GM18507 (cell line): Measurements from ENCODE around the gene RERE.
A peak's percentile ranks its signal among the peaks of the same experiment; 100 is the strongest.
"Not testable (repeated sequence)": the region's sequence is repeated elsewhere in the genome, so short reads cannot be mapped to it uniquely, and the experiment has no call there.

Experiments used
- DNase-seq: peaks from one replicate; pipeline ENCODE4 v3.0.0; 2011; ENCODE audit warnings: low read depth; ENCODE audit not compliant: insufficient read length; ENCODE audit errors: extremely low spot score
- FAIRE-seq: peaks from 2 replicates; lab custom pipeline; 2011; peaks lifted over from hg19 to GRCh38; lab: Jason Lieb, UNC

Gene RERE

DNA sequence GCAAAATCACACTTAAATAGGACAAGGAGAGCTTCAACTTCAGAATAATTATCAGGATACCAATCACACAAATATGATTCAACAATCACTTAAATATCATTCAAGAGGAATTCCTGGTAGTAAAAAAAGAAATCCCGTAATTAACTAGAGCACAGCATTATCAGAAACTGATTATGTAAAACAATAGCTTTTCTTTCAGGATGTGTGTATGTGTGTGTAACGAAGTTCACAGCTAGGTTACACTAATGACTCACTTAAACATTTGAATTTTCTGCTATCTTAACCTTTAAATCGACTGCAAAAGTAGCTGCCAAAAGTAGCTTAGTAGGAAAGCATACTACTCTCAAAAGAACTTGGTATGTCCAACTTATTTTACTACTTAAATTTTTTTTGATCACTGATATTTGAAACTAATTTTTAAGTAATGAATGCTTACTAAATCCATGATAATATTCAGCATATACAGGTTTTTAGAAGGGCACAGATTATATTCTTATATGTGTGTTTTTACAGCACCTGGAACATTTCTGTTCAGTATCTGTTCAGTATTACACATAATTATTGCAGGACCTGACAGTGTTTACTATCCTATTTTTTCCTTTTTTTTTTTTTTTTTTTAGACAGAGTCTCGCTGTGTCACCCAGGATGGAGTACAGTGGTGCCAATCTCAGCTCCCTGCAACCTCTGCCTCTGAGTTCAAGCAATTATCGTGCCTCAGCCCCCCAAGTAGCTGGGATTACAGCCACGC lies 4.2 kb downstream of the RERE start:
- FAIRE-seq (peak; percentile 5), DNase-seq (no peak)

DNA sequence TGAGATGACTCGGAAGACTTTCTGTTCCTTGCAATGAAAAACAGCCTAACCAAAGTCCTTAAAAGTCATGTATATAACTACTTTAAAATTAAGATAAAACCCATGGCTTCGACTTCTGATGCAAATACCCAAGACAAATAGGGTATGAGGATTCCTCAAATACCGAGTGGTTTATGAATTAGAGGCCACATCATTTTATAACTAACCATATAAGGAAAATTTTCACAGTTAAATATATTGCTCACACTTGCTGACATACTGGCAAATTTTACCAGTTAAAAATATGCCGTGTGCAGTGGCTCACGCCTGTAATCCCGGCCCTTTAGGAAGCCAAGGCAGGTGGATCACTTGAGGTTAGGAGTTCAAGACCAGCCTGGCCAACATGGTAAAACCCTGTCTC lies 5.4 kb downstream of the RERE start:
- no peak for FAIRE-seq

DNA sequence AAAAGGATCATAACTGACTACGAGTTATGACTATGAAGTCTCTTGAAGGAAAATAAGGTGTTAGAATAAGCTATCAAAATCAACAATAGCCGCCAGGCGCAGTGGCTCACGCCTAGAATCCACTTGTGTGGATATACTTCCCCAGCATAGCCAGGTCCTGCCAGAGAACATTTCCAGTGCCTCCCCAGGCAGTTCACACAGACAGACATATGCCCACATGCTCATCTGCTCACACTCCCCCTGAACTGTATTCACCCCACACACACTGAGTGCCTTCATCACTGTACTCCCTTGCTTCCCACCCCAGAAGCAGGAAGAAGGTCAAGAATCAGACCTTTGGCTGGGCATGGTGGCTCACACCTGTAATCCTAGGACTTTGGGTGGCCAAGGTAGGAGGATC lies 6.5 kb downstream of the RERE start:
- FAIRE-seq: no peak
- no peak for DNase-seq

More for the DNA sequence above, 5.4 kb downstream of the RERE start:
- no peak for DNase-seq

DNA sequence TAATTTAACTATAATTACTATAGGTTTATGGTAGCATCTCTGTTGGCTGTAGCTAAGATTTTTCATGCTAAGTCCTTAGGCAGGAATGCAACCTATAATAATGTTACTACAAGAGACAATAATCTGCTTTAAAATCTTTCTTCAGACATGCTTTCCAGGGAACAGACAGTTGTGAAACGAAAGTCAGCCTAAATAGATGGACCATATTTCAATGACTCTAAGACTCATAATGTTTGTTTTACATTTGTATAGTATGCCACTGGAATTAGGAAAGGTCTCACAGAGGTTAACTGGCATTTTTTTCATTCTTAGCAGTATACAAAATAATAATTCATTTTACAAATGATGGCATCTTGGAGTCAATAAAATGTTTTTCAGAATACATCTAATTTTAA lies 8.1 kb downstream of the RERE start:
- DNase-seq: no peak
- FAIRE-seq: no peak

DNA sequence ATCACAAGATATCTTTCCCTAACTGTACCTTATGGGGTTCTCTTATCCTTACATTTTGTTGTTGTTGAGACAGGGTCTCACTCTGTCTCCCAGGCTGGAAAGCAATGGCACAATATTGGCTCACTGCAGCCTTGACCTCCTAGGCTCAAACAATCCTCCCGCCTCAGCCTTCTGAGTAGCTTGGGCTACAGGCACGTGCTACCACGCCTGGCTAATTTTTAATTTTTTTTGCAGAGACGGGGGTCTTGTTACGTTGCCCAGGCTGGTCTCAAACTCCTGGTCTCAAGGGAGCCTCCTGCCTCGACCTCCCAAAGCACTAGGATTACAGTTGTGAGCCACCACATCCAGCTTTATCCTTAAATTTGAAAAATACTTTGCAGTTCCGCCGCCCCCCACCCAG lies 10.4 kb downstream of the RERE start:
- no peak for DNase-seq
- FAIRE-seq: no peak

DNA sequence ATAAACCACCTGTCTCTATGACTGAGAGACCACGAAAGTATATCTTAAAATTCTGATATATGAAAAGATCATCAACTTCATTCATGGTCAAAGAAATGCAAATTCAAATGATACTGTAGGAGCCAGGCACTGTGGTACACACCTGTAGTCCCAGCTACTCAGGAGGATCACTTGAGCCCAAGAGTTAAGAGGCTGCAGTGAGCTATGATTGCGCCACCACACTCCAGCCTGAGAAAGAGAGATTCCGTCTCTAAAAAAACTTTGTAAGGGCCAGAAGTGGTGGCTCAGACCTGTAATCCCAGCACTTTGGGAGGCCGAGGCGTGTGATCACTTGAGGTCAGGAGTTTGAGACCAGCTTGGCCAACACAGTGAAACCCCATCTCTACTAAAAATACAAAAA lies 17.0 kb downstream of the RERE start:
- DNase-seq (no peak), FAIRE-seq (no peak)

DNA sequence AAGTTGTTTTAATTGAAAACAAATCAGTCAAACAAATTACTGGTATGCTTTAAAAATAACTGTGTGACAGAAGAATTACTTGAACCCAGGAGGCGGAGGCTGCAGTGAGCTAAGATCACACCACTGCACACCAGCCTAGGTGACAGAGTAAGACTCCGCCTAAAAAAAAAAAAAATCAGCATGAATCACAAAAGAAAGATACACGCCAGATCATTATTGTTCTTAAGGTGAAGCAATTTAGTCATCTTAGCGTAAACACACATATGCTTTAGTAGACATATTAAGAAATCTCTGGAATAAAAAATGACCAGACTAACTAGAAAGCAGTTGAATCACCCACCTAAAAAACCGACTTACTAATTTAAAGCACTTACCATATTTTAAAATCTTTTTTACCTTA lies 20.2 kb downstream of the RERE start:
- FAIRE-seq: no peak

DNA sequence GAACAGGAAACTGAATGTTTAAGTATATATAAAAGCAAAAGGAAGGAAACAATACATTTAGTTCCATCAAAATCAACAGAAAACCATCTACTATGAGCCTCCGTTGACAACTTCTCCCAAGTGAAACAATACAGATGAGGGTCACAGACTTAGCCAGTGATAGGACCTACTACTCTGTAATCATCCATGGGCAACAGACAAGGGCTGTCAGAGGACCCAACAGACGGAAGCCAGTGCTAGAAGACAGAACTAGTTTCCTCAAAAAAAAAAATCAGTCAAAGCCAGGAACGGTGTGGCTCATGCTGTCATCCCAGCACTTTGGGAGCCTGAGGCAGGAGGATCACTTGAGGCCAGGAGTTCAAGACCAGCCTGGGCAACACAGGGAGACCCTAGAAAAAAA lies 20.6 kb downstream of the RERE start:
- FAIRE-seq: no peak
- DNase-seq: no peak

More for the DNA sequence above, 20.2 kb downstream of the RERE start:
- no peak for DNase-seq

DNA sequence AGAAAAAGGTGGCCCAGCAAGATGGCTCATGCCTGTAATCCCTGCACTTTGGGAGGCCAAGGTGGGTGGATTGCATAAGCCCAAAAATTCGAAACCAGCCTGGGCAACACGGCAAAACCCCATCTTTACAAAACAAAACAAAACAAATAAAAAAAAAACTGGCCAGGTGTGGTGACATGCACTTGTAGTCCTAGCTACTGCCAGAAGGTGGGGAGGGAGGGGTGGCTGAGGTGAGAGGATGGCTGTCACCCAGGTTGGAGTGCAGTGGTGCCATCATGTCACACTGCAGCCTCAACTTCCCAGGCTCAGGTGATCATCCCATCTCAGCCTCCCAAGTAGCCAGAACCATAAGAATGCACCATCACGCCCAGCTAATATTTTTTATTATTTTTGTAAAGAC lies 22.8 kb downstream of the RERE start:
- no peak for DNase-seq
- no peak for FAIRE-seq

DNA sequence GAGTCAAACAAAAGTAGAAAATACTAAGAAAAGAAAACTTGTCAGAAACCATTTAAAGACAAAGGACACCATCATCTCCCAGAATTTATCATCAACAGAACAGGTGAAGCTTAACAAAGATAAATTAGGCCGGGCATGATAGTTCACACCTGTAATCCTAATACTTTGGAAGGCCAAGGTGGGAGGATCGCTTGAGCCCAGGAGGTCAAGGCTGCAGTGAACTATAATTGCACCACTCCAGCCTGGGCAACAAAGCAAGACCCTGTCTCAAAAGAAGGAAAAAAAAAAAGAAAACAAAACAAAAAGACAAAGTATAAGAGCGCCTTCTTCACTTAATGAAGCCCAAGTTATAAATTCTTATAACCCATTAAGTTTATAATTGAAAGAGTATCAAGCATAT lies 25.6 kb downstream of the RERE start:
- DNase-seq (no peak), FAIRE-seq (no peak)

DNA sequence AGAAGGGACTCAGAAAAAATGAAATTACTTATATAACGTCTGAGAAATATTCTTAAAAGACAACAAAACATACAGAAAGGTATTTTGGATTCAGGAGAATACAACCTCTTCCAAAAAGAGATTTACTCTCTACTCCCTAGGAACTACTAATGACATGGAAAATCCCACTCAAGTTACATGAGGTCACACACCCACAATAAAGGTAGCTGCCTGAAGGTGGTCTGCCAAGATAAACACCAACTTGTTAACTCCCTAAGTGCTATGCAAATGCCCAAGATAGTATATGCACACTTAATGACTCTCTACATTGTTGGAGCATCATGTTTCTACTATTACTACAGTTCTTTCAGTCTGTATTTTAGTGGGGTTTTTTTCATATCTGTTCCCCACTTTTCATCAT lies 26.5 kb downstream of the RERE start:
- FAIRE-seq: no peak
- DNase-seq: no peak

DNA sequence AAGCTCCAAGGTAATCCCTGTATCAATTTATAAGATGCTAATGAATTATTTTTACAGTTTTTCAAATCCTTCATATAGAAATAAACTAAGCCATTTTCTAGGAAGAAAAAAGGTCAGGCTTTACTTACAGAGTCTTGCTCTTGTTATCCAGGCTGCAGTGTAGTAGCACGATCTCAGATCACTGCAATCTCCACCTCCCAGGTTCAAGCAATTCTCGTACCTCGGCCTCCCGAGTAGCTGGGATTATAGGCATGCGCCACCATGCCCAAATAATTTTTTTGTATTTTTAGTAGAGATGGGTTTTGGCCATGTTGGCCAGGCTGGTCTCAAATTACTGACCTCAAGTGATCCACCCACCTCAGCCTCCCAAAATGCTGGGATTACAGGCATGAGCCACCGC lies 27.0 kb downstream of the RERE start:
- FAIRE-seq: no peak
- no peak for DNase-seq

DNA sequence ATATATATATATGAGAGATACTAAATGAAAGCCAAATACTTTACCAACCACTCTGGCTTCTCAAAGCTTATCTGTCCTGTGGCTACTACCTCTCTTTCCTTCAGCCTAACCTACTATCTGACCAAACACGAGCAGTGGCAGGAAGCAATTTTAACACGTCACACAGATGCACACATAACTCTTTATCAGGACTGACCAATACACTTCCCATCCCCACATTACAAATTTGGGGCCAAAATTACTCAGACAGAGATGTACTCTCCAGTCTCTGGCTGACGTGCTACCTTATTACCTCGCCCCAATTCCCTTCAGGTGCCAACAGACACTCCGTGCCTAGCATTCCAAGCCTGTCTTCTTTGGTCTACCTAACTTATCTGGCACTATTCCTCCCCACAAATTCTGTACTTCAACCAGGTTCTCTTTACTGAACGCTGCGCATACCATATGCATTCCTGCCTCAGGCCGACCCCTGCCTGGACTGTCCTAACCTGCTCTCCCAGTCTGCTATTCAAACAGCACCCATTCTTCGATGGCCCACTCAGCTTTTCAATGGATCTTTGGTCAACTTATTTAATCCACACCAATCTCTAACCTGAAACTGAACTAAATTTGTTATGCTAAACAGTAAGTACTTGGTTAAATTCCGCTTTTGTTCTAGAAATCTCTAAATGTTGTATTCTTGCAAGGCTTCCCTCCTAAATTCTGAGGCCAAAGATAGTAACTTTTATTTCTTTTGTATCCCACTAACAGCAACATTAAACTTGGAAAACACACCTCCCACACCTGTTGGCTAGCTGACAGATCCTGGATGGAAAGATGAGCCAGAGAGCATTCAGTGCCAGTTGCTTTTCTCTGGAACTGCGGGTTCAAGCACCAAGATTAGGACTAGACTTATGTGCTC lies 27.9 kb downstream of the RERE start:
- DNase-seq (no peak), FAIRE-seq (no peak)

DNA sequence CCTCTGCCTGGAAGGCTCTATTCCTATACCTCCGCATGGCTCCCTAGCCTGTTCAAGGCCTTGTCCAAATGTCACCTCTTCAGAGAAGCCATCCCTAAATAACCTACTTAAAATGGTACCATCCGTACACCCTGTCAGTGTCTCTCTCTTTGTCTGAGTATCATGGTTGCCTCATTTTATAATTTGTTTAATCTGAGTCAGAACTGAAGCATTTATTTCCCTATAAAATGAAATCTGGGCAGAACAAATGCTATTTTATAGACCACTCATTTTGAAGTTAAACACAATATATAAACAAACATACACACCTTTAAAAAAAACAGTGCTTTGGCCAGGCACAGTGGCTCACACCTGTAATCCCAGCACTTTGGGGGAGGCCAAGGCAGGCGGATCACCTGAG lies 30.2 kb downstream of the RERE start:
- no peak for FAIRE-seq
- DNase-seq: no peak

DNA sequence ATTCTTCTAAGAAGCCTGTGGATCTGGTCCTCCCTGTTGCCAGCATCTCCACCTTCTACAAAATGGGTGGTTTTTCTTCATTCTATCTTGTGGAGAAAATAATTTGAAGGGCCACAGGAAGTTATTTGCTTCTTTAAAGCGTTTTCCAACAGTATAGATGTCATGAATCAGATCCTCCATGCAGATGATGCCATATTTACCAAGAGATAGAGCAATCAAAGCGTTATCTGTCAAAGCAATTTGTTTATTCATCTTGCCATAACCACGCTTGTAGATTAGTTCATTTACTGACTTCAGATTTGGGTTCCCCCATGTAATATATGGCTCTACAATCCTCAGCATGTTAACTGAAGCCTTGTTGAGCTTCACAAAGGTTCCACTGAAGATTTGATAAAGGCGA lies 31.2 kb downstream of the RERE start:
- not testable (repeated sequence) for FAIRE-seq, DNase-seq

DNA sequence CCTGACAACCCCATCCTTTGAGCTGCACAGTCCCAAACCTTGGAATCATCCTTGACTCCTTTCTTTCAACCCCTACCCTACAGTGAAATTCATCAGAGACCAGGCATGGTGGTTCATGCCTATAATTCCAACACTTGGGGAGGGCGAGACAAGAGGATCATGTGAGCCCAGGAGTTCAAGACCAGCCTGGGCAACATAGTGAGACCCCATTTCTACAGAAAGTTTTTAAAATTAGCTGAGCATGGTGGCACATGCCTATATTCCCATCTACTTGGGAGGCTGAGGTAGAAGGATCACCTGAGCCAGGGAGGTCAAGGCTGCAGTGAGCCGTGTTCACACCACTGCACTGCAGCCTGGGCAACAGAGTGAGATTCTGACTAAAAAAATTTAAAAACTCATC lies 34.5 kb downstream of the RERE start:
- DNase-seq (no peak), FAIRE-seq (no peak)

DNA sequence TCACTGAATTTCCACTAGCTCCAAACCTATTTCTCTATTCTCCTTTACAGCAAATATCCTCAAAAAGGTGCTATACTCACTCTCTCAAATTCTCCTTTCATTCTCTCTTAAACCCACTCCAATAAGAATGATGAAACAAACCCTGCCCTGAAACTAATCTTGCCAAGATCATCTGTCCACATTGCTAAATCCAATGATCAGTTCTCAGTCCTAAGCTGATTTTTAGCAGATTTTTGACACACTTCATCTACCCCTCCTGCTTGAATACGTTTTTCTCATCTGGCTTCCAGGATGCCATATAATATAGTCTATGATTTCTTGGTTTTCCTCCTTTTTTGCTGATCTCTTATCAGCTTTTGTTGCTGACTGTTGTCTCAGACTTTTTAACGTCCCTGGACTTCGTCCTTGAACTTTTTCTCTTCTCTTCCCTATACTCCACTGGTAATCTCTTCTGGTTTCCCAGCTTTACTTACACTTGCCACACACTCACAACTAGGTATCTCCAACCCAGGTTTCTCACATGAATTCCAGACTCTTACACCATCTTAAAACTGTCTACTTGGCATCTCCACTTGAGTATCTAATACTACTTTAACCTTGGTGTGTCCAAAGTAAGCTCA lies 35.3 kb downstream of the RERE start:
- no peak for DNase-seq
- FAIRE-seq: no peak

DNA sequence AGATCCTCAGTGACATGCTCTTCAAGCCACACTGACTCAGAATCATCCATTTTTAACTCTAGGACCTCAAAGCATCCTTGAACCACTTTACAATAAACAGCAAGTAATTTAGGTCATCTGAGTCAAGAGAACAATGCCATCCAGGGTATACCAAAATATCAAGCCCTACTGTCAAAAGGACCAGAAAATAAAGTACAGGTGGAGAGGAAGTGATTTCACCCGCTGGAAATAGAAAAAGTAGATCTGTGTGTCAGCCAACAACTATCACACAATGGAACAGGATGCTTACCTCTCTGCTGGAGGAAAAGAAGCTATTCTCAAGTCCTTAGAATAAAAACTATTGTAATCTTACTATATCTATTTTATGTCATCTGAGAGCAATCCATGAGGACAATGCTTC lies 37.0 kb downstream of the RERE start:
- no peak for DNase-seq

DNA sequence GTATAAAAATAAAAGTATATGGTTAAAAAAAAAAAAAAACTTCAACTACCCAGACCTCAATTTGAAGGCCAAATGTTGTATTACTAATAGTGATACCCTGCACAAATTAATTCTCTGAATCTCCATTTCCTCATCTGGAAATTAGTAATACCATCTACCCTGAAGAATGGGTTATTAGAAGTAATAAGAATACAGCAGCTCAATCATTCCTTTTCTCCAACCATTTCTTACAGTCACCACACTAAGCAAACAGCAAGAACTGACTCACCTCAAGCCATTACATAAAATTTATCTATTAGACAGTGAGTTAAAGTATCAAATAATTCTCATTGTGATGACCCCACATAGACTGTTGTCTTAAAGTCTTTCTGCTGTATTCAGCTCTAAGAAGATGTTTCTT lies 39.6 kb downstream of the RERE start:
- no peak for FAIRE-seq
- no peak for DNase-seq

More for the DNA sequence above, 37.0 kb downstream of the RERE start:
- no peak for FAIRE-seq

DNA sequence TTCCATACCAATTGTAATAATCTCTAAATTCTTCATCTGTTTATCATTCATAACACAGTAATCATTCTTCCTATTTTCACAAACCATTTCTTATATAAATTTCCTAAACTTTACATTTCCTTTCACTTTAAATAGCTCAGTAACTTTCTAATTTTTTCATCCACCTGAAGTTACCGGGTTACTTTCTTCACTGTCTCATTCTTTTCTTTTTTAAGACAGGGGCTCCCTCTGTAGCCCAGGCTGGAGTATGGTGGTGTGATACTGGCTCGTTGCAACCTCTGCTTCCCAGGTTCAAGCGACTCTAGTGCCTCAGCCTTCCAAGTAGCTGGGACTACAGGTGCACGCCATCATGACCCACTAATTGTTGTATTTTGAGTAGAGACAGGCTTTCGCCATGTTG lies 41.3 kb downstream of the RERE start:
- no peak for DNase-seq
- no peak for FAIRE-seq

DNA sequence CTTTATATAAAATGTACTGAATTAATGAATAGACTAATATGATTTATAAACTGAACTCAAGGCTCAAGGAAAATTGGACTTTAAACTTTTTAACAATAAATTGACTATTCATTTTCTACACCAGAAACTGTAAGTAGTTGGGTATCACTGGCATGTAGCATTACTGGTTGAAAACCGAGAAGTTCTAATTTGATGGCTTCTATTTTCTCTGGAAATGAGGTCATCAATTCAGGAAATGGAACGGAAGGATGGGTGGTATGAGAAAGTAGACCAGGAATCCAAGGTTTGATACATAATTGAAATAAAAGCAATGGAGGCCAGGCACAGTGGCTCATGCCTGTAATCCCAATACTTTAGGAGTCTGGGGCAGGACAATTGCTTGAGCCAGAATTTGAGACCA lies 50.4 kb downstream of the RERE start:
- FAIRE-seq (no peak), DNase-seq (no peak)
